HEK293 (cell line): Measurements from ENCODE around the gene SYDE1.
"Not testable (repeated sequence)": the region's sequence is repeated elsewhere in the genome, so short reads cannot be mapped to it uniquely, and the experiment has no call there.

Experiments
- CTCF ChIA-PET: fragments of 350-600 bp; formaldehyde crosslinking; extraction: SDS; loops from one replicate; lab custom pipeline; 2021; ENCODE audit warnings: antibody characterized with exemption; lab: Yijun Ruan, JAX
- POLR2A ChIA-PET: fragments of 300-600 bp; formaldehyde crosslinking; extraction: SDS; loops from one replicate; lab custom pipeline; 2020; ENCODE audit warnings: antibody characterized with exemption, inconsistent platforms; lab: Yijun Ruan, JAX
- H3K27ac ChIP-seq: fragments of 200-500 bp; sonication (Bioruptor generic); 2 replicates; pipeline ENCODE4 v1.5.1; 2014; ENCODE audit warnings: low read depth, low read length, control low read depth, inconsistent platforms; ENCODE audit errors: extremely low read depth
- H3K36me3 ChIP-seq, 2 experiments: fragments of 200-500 bp in 1 of 2; sonication (Bioruptor generic) in 1 of 2; 1 replicate in 1 of 2; 2 replicates in 1 of 2; pipeline ENCODE4 v1.5.1; 2014 to 2017; ENCODE audit warnings: inconsistent platforms in 2 of 2, low read length in 2 of 2; ENCODE audit not compliant: control insufficient read depth in 2 of 2, insufficient read depth in 1 of 2
- H3K4me1 ChIP-seq: fragments of 200-500 bp; sonication (Bioruptor generic); 2 replicates; pipeline ENCODE4 v1.5.1; 2014; ENCODE audit warnings: mild to moderate bottlenecking, low read length, inconsistent platforms; ENCODE audit not compliant: control insufficient read depth, insufficient read depth
- H3K4me3 ChIP-seq: 2 replicates; pipeline ENCODE4 v1.5.1; 2011; ENCODE audit warnings: low read depth, mild to moderate bottlenecking, control low read depth, low read length, moderate library complexity
- H3K9me3 ChIP-seq: fragments of 200-500 bp; sonication (Bioruptor generic); 2 replicates; pipeline ENCODE4 v1.5.1; 2014; ENCODE audit warnings: low read depth, low read length, inconsistent platforms; ENCODE audit not compliant: control insufficient read depth, insufficient read depth
- GLI4 ChIP-seq: fragments of 450-650 bp; formaldehyde crosslinking; IDR thresholded peaks from 2 replicates; pipeline ENCODE4 v1.5.1; 2016; ENCODE audit warnings: missing biosample characterization, missing genetic modification characterization
- HIC1 ChIP-seq: fragments of 450-650 bp; formaldehyde crosslinking; IDR thresholded peaks from 2 replicates; pipeline ENCODE4 v1.5.1; 2016; ENCODE audit warnings: missing biosample characterization, missing genetic modification characterization
- MZF1 ChIP-seq: fragments of 450-650 bp; formaldehyde crosslinking; IDR thresholded peaks from 2 replicates; pipeline ENCODE4 v1.5.1; 2017; ENCODE audit warnings: missing biosample characterization, missing genetic modification characterization, borderline replicate concordance
- PRDM10 ChIP-seq: fragments of 450-650 bp; formaldehyde crosslinking; IDR thresholded peaks from 2 replicates; pipeline ENCODE4 v1.5.1; 2016; ENCODE audit warnings: missing biosample characterization, missing genetic modification characterization
- REST ChIP-seq: fragments of 450-650 bp; formaldehyde crosslinking; IDR thresholded peaks from 2 replicates; pipeline ENCODE4 v1.5.1; 2016; ENCODE audit warnings: missing biosample characterization, missing genetic modification characterization
- SP7 ChIP-seq: fragments of 450-650 bp; formaldehyde crosslinking; IDR thresholded peaks from 2 replicates; pipeline ENCODE4 v1.5.1; 2016; ENCODE audit warnings: missing biosample characterization, missing genetic modification characterization
- ZBTB26 ChIP-seq: fragments of 450-650 bp; formaldehyde crosslinking; optimal IDR thresholded peaks from 2 replicates; pipeline ENCODE3; 2016; ENCODE audit warnings: missing biosample characterization, mild to moderate bottlenecking, missing genetic modification characterization
- ZBTB48 ChIP-seq: fragments of 450-650 bp; formaldehyde crosslinking; IDR thresholded peaks from 2 replicates; pipeline ENCODE4 v1.5.1; 2016; ENCODE audit warnings: missing biosample characterization, missing genetic modification characterization
- ZBTB49 ChIP-seq: fragments of 450-650 bp; formaldehyde crosslinking; IDR thresholded peaks from 2 replicates; pipeline ENCODE4 v1.5.1; 2016; ENCODE audit warnings: missing biosample characterization, missing genetic modification characterization, low read depth
- ZEB2 ChIP-seq: fragments of 450-650 bp; formaldehyde crosslinking; IDR thresholded peaks from 2 replicates; pipeline ENCODE4 v1.5.1; 2016; ENCODE audit warnings: missing biosample characterization, missing genetic modification characterization
- ZFP3 ChIP-seq: fragments of 450-650 bp; formaldehyde crosslinking; IDR thresholded peaks from 2 replicates; pipeline ENCODE4 v1.5.1; 2016; ENCODE audit warnings: low read depth, missing biosample characterization, missing genetic modification characterization
- ZFP37 ChIP-seq: fragments of 450-650 bp; formaldehyde crosslinking; IDR thresholded peaks from 2 replicates; pipeline ENCODE4 v1.5.1; 2016; ENCODE audit warnings: missing biosample characterization, missing genetic modification characterization
- ZNF169 ChIP-seq: fragments of 450-650 bp; formaldehyde crosslinking; IDR thresholded peaks from 2 replicates; pipeline ENCODE4 v1.5.1; 2016; ENCODE audit warnings: missing biosample characterization, missing genetic modification characterization
- ZNF211 ChIP-seq: fragments of 450-650 bp; formaldehyde crosslinking; IDR thresholded peaks from 2 replicates; pipeline ENCODE4 v1.5.1; 2016; ENCODE audit warnings: low read depth, missing biosample characterization, missing genetic modification characterization
- ZNF214 ChIP-seq: fragments of 450-650 bp; formaldehyde crosslinking; IDR thresholded peaks from 2 replicates; pipeline ENCODE4 v1.5.1; 2017; ENCODE audit warnings: missing biosample characterization, mild to moderate bottlenecking, missing genetic modification characterization, borderline replicate concordance
- ZNF324 ChIP-seq: fragments of 450-650 bp; formaldehyde crosslinking; IDR thresholded peaks from 2 replicates; pipeline ENCODE4 v1.5.1; 2016; ENCODE audit warnings: missing biosample characterization, missing genetic modification characterization
- ZNF433 ChIP-seq: fragments of 450-650 bp; formaldehyde crosslinking; IDR thresholded peaks from 2 replicates; pipeline ENCODE4 v1.5.1; 2016; ENCODE audit warnings: missing biosample characterization, missing genetic modification characterization, low read depth

SYDE1 gene

GRCh38 chr19:15075806-15076205 is 31.4 kb upstream of the SYDE1 start:
- Histone ChIP-seq H3K36me3 (no peaks in the 10 kb centered on the region), H3K9me3 (no peaks in the 10 kb centered on the region), H3K4me1 (no peaks in the 10 kb centered on the region), H3K27ac (no peak overlapping the region), H3K4me3 (no peak overlapping the region)
- ChIA-PET CTCF (no interaction called here), POLR2A (no interaction called here)
- TF ChIP-seq HIC1 (tag by site-specific recombination) (no peak), ZFP37 (tag by site-specific recombination) (no peak), PRDM10 (tag by site-specific recombination) (no peak), ZNF169 (tag by site-specific recombination) (no peak), ZBTB48 (tag by site-specific recombination) (no peak), ZNF433 (tag by site-specific recombination) (no peak), GLI4 (tag by site-specific recombination) (no peak), ZNF214 (tag by site-specific recombination) (no peak), ZFP3 (tag by site-specific recombination) (no peak), ZEB2 (tag by site-specific recombination) (no peak), ZNF211 (tag by site-specific recombination) (no peak), ZNF324 (tag by site-specific recombination) (no peak), ZBTB49 (tag by site-specific recombination) (no peak), SP7 (tag by site-specific recombination) (no peak), MZF1 (no peak), ZBTB26 (tag by site-specific recombination) (no peak)

- H3K9me3 ChIP-seq, H3K36me3 ChIP-seq, POLR2A ChIA-PET, H3K4me1 ChIP-seq, H3K4me3 ChIP-seq, CTCF ChIA-PET, H3K27ac ChIP-seq: not testable (repeated sequence)
- peak; percentile 92 for TF ChIP-seq REST
Observed at GRCh38 chr19:15080002-15080401, 27.2 kb upstream of the SYDE1 start.
